Measurements from ENCODE around the gene CCSER2. TPM values are rescaled to one million over a fixed set of nuclear protein-coding genes. Genes with fewer than 3 reads are reported as not detected.

Gene CCSER2
- polyA plus RNA-seq, 3 donors = 7.4 to 23.3 (median 14.3) TPM

DNA sequence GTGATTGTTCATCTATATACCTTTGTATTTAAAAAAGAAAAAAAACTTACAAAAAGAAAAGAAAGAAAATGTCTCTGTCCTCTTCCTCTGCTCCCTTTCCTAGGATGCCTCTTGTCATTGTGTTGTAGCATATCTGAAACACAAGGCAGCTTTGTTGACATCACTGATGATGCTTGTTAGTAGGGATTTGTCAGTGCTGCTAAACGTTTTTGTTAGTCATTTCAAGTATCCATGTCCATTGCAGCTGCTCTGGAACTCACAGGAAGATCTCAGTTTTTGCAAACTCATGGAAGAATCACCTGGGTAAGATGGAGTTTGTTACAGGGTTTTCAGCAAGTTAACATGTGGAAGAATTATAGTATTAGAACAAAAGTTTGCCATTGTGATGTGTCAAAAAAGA lies 123.6 kb downstream of the CCSER2 start:
- Histone ChIP-seq H3K4me1 (ENCODE audit: control insufficient read depth in 1 of 2, insufficient read depth in 2 of 2, low read length in 2 of 2) (no peaks in the 10 kb centered on the region), H3K79me2 (ENCODE audit: insufficient read depth, low read length) (no peaks in the 10 kb centered on the region), H3K36me3 (replicated peaks in 1 of 2; ENCODE audit: control insufficient read depth in 1 of 2, insufficient read depth in 2 of 2, low read length in 2 of 2) (no peaks in the 10 kb centered on the region), H3K4me3 (replicated peaks in 1 of 3; ENCODE audit: low read depth in 2 of 3, low read length in 3 of 3) (no peak overlapping the region), H2AFZ (ENCODE audit: insufficient read depth, low read depth, low read length, poor library complexity, severe bottlenecking) (no peak overlapping the region), H3K27ac (ENCODE audit: low read depth in 1 of 2, low read length in 2 of 2) (no peak overlapping the region), H3K4me2 (replicated peaks; ENCODE audit: extremely low read depth, low read length, poor library complexity, severe bottlenecking) (no peak overlapping the region), H3K27me3 (ENCODE audit: control insufficient read depth in 2 of 2, insufficient read depth in 2 of 2, low read length in 2 of 2) (no peaks in the 10 kb centered on the region), H3K9ac (ENCODE audit: insufficient read depth, low read length, poor library complexity, severe bottlenecking) (no peak overlapping the region), H4K20me1 (ENCODE audit: insufficient read depth, low read length) (no peaks in the 10 kb centered on the region), H3K9me3 (replicated peaks in 1 of 2; ENCODE audit: control insufficient read depth in 1 of 2, insufficient read depth in 1 of 2, low read length in 2 of 2) (no peaks in the 10 kb centered on the region)
- Mint-ChIP-seq H3K4me1 (no peaks in the 10 kb centered on the region), H3K27me3 (ENCODE audit: low read depth in 3 of 3) (no peaks in the 10 kb centered on the region), H3K36me3 (peaks cover 14 to 19% of the 10 kb centered on the region in 2 donors), H3K4me3 (no peak overlapping the region), H3K9me3 (peaks cover 0 to 6% (median 0%) of the 10 kb centered on the region in 7 donors), H3K27ac (no peak overlapping the region)
- intact Hi-C loops (cut with micrococcal nuclease) = no loop called here
- no peak for DNase-seq
- WGBS (ENCODE audit: insufficient coverage) = no CpG with 5 or more reads among the region's 1 CpG
- TF ChIP-seq, protein P1, sequence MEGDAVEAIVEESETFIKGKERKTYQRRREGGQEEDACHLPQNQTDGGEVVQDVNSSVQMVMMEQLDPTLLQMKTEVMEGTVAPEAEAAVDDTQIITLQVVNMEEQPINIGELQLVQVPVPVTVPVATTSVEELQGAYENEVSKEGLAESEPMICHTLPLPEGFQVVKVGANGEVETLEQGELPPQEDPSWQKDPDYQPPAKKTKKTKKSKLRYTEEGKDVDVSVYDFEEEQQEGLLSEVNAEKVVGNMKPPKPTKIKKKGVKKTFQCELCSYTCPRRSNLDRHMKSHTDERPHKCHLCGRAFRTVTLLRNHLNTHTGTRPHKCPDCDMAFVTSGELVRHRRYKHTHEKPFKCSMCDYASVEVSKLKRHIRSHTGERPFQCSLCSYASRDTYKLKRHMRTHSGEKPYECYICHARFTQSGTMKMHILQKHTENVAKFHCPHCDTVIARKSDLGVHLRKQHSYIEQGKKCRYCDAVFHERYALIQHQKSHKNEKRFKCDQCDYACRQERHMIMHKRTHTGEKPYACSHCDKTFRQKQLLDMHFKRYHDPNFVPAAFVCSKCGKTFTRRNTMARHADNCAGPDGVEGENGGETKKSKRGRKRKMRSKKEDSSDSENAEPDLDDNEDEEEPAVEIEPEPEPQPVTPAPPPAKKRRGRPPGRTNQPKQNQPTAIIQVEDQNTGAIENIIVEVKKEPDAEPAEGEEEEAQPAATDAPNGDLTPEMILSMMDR (IDR thresholded peaks at IDR 0.05) = no peak

DNA sequence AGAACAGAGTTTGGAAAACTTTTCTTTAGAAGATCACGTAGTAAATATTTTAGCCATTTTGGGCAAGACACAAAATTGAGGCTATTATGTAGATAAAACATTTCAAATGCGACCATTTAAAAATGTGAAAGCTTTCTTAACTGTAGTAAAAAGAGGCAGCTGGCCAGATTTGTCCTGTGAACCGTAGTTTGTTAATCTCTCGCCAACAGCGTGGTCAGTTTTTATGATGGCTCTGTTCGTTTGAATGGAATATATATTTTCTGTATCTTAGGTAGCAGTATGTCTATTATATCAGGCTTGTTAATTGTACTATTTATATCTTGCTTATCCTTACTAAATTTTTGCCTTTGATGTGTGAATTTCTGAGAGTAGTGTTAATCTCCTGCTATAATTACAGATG lies 124.9 kb downstream of the CCSER2 start:
- H3K36me3 Mint-ChIP-seq = peaks cover 12 to 17% of the 10 kb centered on the region in 2 donors
- H2AFZ ChIP-seq (ENCODE audit: insufficient read depth, low read depth, low read length, poor library complexity, severe bottlenecking) = no peak overlapping the region
- DNase-seq = no peak
- no peaks in the 10 kb centered on the region for H3K27me3 Mint-ChIP-seq (ENCODE audit: low read depth in 3 of 3)
- WGBS (ENCODE audit: insufficient coverage) = 100% methylated on average over 3 of the region's 6 CpGs
- no peaks in the 10 kb centered on the region for H3K79me2 ChIP-seq (ENCODE audit: insufficient read depth, low read length)
- H3K36me3 ChIP-seq (replicated peaks in 1 of 2; ENCODE audit: control insufficient read depth in 1 of 2, insufficient read depth in 2 of 2, low read length in 2 of 2) = no peaks in the 10 kb centered on the region
- H3K4me1 ChIP-seq (ENCODE audit: control insufficient read depth in 1 of 2, insufficient read depth in 2 of 2, low read length in 2 of 2) = no peaks in the 10 kb centered on the region
- H3K4me3 Mint-ChIP-seq = no peak overlapping the region
- H4K20me1 ChIP-seq (ENCODE audit: insufficient read depth, low read length) = no peaks in the 10 kb centered on the region
- H3K4me3 ChIP-seq (replicated peaks in 1 of 3; ENCODE audit: low read depth in 2 of 3, low read length in 3 of 3) = no peak overlapping the region
- no peak overlapping the region for H3K4me2 ChIP-seq (replicated peaks; ENCODE audit: extremely low read depth, low read length, poor library complexity, severe bottlenecking)
- H3K9ac ChIP-seq (ENCODE audit: insufficient read depth, low read length, poor library complexity, severe bottlenecking) = no peak overlapping the region
- no peaks in the 10 kb centered on the region for H3K27me3 ChIP-seq (ENCODE audit: control insufficient read depth in 2 of 2, insufficient read depth in 2 of 2, low read length in 2 of 2)
- intact Hi-C loops (cut with micrococcal nuclease) = no loop called here
- H3K9me3 ChIP-seq (replicated peaks in 1 of 2; ENCODE audit: control insufficient read depth in 1 of 2, insufficient read depth in 1 of 2, low read length in 2 of 2) = no peaks in the 10 kb centered on the region
- TF ChIP-seq, protein P1 (IDR thresholded peaks at IDR 0.05) = no peak
- no peak overlapping the region for H3K27ac Mint-ChIP-seq
- H3K4me1 Mint-ChIP-seq = no peaks in the 10 kb centered on the region
- H3K27ac ChIP-seq (ENCODE audit: low read depth in 1 of 2, low read length in 2 of 2) = no peak overlapping the region
- H3K9me3 Mint-ChIP-seq = peaks cover 0 to 6% (median 2%) of the 10 kb centered on the region in 7 donors

All from CD14-positive monocyte (primary cell).